Right lung (tissue), 5 donors: ENCODE measurements around the gene PEDS1. TPM values are rescaled to one million over a fixed set of nuclear protein-coding genes. Genes with fewer than 3 reads are reported as not detected.
A peak's percentile ranks its signal among the peaks of the same experiment; 100 is the strongest.
"Not testable (repeated sequence)": the region's sequence is repeated elsewhere in the genome, so short reads cannot be mapped to it uniquely, and the experiment has no call there.

Experiments used
- DNase-seq, 2 donors: peaks; one replicate each; pipeline ENCODE4 v3.0.0-alpha.2; 2013
- polyA plus RNA-seq, 5 donors: library from polyadenylated mRNA; unstranded; fragments of 120-200 nt; gene quantifications; one replicate each; pipeline versions ENCODE4 v1.2.1 to v1.2.3, GENCODE V29; 2013; ENCODE audit warnings: inconsistent platforms in 1 of 5, low replicate concordance in 1 of 5; ENCODE audit not compliant: insufficient read length in 5 of 5, insufficient read depth in 1 of 5

Gene PEDS1
- polyA plus RNA-seq, 5 donors = 26.5 to 37.4 (median 27.5) TPM

GRCh38 chr20:50165684-50166554 is 12.4 kb upstream of the PEDS1 start:
- peak; percentile 93 to 96 for DNase-seq

- DNase-seq = no peak
Observed at GRCh38 chr20:50163570-50164317, 10.2 kb upstream of the PEDS1 start.

- DNase-seq = not testable (repeated sequence)
Observed at GRCh38 chr20:50161494-50161893, 8.0 kb upstream of the PEDS1 start.

GRCh38 chr20:50153153-50153499 is 397 bp downstream of the PEDS1 start:
- DNase-seq = no peak

- DNase-seq = no peak
Observed at GRCh38 chr20:50152394-50153152, 950 bp downstream of the PEDS1 start.

- DNase-seq = no peak
Observed at GRCh38 chr20:50151034-50151743, 2.3 kb downstream of the PEDS1 start.

- no peak for DNase-seq
Observed at GRCh38 chr20:50149481-50150254, 3.9 kb downstream of the PEDS1 start.

- no peak for DNase-seq
Observed at GRCh38 chr20:50146732-50147662, 6.5 kb downstream of the PEDS1 start.

- DNase-seq = no peak
Observed at GRCh38 chr20:50146214-50146613, 7.3 kb downstream of the PEDS1 start.

GRCh38 chr20:50145566-50145965 is 8.0 kb downstream of the PEDS1 start:
- DNase-seq = no peak

GRCh38 chr20:50144362-50144761 is 9.2 kb downstream of the PEDS1 start:
- DNase-seq = no peak

GRCh38 chr20:50142812-50143211 is 10.7 kb downstream of the PEDS1 start:
- DNase-seq = no peak

GRCh38 chr20:50141811-50142561 is 11.5 kb downstream of the PEDS1 start:
- DNase-seq = no peak

- DNase-seq = no peak
Observed at GRCh38 chr20:50141018-50141675, 12.4 kb downstream of the PEDS1 start.

GRCh38 chr20:50140339-50140859 is 13.1 kb downstream of the PEDS1 start:
- DNase-seq = no peak

- DNase-seq = no peak
Observed at GRCh38 chr20:50138479-50139393, 14.8 kb downstream of the PEDS1 start.

GRCh38 chr20:50138120-50138478 is 15.4 kb downstream of the PEDS1 start:
- no peak for DNase-seq
